ENCODE data around the gene FKRP.
A peak's percentile ranks its signal among the peaks of the same experiment; 100 is the strongest.

Gene FKRP

GRCh38 chr19:46718934-46719622, 26.8 kb upstream of the FKRP start:
- DNase-seq (ENCODE audit: extremely low read depth in 1 of 2, low read depth in 1 of 2), result no peak

DNA sequence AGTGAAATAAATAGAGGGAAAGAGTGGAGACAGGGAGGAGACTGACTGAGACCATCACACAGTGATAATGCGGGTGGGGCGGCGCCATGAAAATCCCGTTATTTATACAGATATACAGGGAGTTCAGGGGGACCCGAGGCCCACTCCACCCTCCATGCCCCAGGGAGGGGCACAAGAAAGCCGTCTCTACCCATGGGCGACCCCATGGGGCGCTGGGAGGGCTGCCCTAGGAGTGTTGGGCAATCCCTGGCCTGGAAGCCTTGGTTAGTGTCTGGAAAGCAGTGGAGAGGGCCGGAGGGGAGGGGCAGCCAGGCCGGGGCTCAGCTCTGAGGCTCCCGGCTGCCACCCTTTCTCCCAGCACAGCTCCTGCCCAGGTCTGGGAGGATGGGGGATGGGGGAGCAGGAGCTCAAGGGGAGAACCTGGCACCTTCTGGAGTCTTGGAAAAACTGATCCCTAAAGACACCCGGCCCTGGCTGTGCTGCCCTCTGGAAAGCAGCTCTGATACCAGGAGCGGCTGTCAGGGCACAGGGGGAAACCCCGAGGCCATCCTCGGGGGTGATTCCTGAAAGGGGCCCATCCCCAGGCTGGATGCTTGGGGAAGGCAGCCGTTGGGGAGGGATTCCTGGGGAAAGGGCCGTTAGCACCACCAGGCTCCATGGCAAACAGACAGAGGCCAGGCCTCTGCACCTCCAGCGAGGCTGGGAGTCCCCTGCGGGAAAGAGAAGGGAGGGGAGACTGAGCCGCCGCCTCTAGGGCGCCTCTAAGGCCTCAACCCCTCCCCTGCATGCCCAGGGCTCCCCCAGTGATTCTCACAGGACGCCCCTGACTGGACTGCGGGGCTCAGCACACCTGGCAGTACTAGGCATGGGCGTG, 26.0 kb upstream of the FKRP start:
- no peak for DNase-seq (ENCODE audit: extremely low read depth in 1 of 2, low read depth in 1 of 2)

GRCh38 chr19:46720503-46721239, 25.2 kb upstream of the FKRP start:
- no peak for DNase-seq (ENCODE audit: extremely low read depth in 1 of 2, low read depth in 1 of 2)

DNA sequence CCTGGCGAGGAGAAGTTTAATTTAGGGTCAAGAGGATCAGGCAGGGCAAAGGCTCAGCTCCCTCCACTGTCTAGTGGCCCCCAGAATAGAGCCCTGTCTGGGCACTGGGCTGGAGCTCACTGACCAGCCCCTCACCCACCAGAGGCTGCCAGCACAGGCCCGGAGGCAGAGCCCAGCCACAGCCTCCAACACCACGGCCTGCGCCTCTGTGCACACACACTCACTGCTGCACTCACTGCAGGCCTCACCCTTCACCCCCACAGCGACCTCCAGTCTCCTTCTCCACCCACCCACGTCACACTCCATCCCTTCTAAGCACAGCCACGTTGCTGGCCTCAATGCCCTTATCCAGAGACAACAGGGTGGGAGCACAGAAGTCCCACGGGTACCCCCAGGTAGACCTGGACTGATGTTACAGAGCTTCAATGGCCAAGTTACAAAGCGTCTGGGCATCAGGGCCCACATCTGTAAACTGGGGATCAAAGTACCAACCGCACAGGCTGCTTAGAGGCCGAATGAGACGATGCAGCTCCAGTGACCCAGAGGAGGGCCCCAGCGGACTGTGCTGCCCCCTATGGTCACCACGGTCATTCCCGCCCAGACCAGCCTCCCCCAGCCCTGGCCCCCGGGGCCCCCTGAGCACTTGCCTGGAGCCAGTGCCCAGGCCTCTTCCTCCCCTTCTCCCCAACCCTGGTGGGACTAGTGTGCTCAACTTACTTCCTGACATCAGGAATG, 24.4 kb upstream of the FKRP start:
- no peak for DNase-seq (ENCODE audit: extremely low read depth in 1 of 2, low read depth in 1 of 2)

DNA sequence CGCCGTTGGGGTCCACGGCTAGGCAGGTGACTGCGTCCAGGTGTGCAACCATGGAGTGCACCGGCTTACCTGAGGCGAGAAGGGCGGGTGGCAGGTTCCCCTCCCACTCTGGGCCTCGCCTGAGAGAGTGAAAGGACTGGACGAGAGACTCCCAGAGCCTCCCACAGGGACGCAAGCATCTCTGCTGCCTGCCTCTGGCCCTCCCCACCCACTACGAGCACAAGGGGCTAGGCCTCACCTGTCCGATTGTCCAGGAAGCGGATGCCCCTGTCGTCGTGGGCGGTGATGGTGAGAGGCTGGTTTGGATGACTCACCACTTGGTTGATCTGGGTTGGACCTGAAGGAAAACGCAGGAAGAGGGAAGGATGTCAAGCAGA, 23.9 kb upstream of the FKRP start:
- no peak for DNase-seq (ENCODE audit: extremely low read depth in 1 of 2, low read depth in 1 of 2)

DNA sequence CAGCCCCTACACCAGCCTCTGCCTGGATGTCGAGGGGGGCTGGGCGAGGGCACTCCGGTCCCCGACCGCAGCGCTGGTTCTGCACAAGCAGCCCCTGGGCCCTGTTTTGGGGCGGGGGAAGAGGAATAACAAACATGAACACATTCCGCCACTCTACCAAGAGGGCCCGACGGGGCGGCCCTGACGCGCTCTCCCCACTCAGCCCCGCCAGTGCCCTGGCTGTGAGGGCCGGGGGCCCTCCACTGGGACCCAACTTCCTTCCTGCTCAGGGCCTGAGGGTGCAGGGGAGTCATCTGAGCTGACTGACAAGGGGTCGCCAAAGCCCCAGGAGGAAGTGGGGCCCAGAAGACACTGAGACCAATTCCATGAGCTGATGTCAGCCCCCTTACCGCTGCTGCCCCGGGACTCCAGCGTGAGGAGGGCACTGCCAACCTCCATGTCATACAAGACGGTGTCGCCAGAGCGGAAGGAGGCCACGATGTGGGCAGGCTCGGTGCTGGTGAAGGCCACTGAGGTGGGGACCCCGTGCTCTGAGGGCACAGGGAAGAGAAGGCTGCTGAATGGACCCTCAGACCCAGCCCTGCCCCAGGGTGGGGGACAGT, 23.3 kb upstream of the FKRP start:
- DNase-seq (ENCODE audit: extremely low read depth in 1 of 2, low read depth in 1 of 2), result no peak

GRCh38 chr19:46723023-46723461, 22.8 kb upstream of the FKRP start:
- no peak for DNase-seq (ENCODE audit: extremely low read depth in 1 of 2, low read depth in 1 of 2)

- DNase-seq (ENCODE audit: extremely low read depth in 1 of 2, low read depth in 1 of 2), result no peak
Measured at GRCh38 chr19:46723471-46723870, 22.4 kb upstream of the FKRP start.

- no peak for DNase-seq (ENCODE audit: extremely low read depth in 1 of 2, low read depth in 1 of 2)
Measured at GRCh38 chr19:46724468-46724867, 21.4 kb upstream of the FKRP start.

GRCh38 chr19:46725036-46725820, 20.6 kb upstream of the FKRP start:
- DNase-seq (ENCODE audit: extremely low read depth in 1 of 2, low read depth in 1 of 2), result no peak

DNA sequence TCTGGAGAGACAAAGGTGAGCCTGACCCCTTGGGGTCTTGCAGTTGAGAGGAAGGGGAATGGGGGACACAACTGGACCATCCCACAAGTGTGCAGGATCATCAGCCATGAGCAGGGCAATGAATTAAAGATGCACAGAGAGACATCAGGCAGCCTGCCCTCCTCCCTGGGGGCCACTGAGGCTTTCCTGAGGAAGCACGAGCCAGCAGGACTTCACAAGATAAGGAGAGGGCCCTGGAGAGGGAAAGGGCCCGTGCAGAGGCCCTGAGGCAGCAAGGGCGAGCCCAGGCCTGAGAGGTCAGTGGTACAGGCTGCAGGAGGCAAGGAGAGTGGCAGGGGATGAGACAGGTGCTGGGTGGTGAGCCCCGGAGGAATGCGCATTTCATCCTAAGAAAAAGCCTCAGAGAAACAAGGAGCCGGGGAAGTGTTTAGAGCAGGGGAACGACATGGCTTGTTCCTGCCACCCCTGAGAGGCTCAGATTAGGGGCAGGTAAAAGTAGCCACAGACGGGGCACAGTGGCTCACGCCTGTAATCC, 19.9 kb upstream of the FKRP start:
- DNase-seq (ENCODE audit: extremely low read depth in 1 of 2, low read depth in 1 of 2), result no peak

- DNase-seq (ENCODE audit: extremely low read depth in 1 of 2, low read depth in 1 of 2), result no peak
Measured at GRCh38 chr19:46726551-46726950, 19.3 kb upstream of the FKRP start.

- no peak for DNase-seq (ENCODE audit: extremely low read depth in 1 of 2, low read depth in 1 of 2)
Measured at GRCh38 chr19:46726971-46727501, 18.8 kb upstream of the FKRP start.

DNA sequence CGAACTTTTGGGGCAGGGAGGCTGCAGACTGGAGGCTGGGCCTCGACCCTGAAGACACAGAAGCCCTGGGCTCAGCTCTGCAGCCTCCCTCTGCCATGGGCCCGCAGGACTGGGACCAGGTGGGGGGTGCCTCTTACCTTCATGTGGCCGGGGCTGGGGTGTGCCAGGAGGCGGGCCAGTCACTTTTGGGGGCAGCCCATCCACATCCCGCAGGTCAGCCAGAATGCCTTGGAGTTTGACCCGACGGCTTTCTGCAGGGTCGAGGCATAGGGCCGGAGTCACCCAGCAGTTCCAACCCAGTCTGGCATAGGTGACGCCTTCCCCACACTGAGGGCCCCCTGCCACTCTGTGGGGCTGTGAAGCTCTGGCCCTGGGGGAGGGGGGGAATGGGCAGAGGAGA, 18.1 kb upstream of the FKRP start:
- no peak for DNase-seq (ENCODE audit: extremely low read depth in 1 of 2, low read depth in 1 of 2)

DNA sequence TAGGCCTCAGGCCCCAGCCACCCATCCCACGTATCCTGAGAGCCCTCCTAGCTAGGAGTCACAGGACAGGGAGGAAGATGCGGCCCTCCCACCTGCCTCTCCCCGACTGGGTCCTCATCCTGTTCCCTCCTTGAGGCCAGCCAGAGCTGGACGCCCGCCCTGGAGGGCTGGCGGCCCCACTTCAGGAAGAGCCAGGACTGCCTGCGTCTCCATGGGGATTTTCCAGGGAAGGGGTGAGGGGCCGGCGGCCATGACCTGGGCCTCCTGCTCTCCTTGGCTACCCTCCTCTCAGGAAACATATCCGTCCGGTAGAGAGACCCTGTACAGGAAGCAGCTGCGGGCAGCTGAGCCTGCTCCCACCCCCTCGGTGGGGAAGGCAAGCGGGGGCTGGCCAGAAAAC, 17.6 kb upstream of the FKRP start:
- no peak for DNase-seq (ENCODE audit: extremely low read depth in 1 of 2, low read depth in 1 of 2)

DNA sequence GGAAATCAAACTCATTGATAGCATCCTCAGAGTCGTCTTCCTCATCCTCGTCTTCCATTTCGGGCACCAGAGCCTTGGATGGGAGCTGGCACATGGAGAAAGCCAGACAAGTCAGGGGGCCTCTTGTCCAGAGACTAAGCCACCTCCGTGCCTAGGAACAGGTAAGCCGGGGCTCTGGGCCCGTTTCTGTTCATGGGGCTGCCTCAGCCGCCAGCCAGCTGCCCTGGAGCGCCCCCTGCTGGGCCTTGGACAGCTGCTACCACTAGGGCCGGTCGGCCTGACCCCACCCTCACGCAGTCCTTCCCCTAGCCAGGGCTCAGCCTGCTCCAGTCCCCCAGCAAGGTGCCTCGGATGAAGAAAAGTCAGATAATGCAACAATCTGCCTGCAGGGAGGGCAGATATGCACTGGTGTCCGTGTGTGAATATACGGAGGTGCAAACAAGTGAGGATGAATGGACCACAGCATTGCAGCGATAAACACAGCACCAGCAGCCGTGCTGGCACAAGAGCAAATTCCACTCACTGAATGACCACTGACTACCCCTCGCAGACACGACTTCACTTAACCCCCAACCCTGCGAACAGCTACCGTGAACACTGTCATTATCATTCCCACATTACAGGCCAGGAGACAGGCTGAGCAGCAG, 17.0 kb upstream of the FKRP start:
- DNase-seq (ENCODE audit: extremely low read depth in 1 of 2, low read depth in 1 of 2), result peak; percentile 51 to 54

DNA sequence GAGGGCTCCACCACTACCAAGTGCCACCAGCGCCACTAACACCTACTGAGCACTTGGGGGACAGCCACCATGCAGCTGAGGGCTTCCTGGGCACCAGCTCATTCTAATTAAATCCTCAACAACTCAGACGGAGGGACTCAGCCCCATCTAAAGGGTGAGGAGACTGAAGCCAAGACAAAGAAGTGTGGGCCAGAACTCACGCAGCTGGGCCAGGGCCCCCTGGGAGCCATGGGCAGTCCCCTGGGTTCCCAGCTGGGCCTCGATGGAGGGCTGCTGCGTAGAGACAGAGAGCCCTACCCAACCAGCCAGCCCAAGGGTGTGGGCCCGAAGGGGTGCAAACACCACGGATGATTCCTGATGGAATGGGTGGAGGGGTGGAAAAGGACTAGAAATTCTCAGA, 16.2 kb upstream of the FKRP start:
- DNase-seq (ENCODE audit: extremely low read depth in 1 of 2, low read depth in 1 of 2), result no peak

GRCh38 chr19:46730187-46730586, 15.7 kb upstream of the FKRP start:
- no peak for DNase-seq (ENCODE audit: extremely low read depth in 1 of 2, low read depth in 1 of 2)

DNA sequence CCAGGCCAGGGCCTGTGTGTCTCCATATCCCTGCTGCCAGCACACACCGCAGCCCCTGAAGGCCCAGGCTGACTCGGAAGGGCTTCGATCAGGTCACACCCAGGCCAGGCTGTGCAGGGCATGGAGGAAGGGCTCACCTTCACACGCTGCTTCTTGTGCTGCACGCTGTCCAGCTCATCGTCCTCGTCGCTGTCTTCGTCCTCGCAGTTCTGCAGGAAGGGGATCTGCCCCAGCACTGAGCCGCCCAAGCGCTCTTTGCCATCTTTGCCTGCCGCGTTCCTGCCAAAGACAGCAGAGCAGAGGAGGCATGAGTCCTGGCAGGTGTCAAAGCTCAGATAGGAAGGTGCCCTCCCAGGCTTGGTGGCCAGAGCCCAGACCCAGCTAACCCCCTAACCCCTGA, 15.3 kb upstream of the FKRP start:
- DNase-seq (ENCODE audit: extremely low read depth in 1 of 2, low read depth in 1 of 2), result no peak
